Inflammatory macrophage (primary cell): ENCODE measurements around the gene SRPK2.
"Not testable (repeated sequence)": the region's sequence is repeated elsewhere in the genome, so short reads cannot be mapped to it uniquely, and the experiment has no call there.

Source experiments
- DNase-seq, 2 donors: peaks; one replicate each; pipeline ENCODE4 v3.0.0-alpha.2; 2020 to 2022

The SRPK2 gene

DNA sequence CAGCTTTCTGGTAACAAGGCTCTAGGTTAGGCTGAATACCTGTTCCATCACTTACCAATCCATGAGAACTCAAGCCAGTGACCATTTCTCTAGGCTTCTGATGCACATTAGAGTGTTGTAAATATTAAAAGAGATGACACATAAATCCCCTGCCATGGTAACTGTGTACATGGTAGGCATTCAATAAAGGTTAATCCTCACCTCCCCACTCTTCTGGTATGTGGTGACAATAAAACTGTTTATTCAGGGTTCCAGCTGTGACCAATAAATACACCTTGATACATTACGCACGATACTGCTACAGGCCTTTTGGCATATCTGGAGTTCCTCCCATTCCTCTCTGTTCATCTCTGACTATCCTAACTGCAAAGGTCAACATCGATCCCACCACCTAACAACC lies 171.9 kb downstream of the SRPK2 start:
- no peak for DNase-seq

- no peak for DNase-seq
Observed at GRCh38 chr7:105215821-105216220, 172.9 kb downstream of the SRPK2 start.

- DNase-seq: no peak
Observed at GRCh38 chr7:105215182-105215581, 173.5 kb downstream of the SRPK2 start.

DNA sequence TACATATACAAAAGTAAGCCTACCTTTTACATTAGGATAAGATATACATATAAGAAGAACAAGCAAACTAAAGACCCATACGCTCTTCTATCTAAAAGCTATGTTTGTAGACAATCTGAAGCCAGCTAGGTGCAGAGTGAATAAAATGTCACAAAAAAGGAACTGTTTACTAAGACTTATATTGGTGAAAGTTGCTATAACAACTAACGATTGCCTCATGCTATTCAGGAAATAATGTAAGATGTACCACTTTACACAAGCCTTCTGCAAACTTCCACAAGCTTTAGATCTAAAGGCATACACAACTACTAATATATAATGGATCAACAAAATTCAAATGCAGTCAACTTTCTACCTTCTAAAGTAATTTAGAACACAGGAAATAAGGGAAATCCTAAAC lies 175.1 kb downstream of the SRPK2 start:
- peak; percentile 50 to 86 for DNase-seq

DNA sequence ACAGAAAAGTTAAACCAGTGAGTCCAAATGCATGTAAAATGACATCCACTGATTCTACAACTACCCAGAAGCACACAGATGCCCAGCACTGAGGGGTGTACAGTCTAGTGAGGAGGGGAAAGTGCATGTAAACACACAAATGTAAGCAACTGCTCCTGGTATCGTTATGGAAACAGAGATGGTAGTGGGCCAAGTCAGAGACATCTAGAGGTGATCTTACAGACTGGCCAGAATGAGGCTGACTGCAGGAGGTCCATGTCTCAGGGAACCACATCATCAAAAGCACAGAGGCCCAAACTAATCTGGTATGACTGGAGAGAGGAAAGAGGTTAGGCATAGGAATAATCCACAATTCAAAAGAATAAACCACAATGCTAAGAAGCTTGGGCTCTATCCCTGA lies 176.5 kb downstream of the SRPK2 start:
- DNase-seq: no peak

GRCh38 chr7:105210721-105211205 lies 178.0 kb downstream of the SRPK2 start:
- DNase-seq: no peak

- no peak for DNase-seq
Observed at GRCh38 chr7:105209870-105210269, 178.9 kb downstream of the SRPK2 start.

- no peak for DNase-seq
Observed at GRCh38 chr7:105209433-105209832, 179.3 kb downstream of the SRPK2 start.

DNA sequence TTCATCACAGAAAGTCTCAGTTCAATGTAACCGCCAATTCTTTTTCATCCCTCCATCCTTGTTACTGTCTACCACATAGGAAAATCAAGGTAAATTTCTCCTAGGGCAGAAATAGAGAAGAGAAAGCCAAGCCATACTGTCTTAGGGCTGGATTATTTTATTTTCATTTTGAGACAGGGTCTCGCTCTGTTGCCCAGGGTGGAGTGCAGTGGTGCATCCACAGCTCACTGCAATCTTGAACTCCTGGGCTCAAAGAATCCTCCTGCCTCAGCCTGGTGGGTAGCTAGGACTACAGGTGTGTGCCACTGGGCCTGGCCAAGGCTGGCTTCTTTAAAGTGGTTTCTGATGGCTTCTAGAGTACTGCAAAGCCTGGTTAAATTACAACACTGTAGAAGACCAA lies 181.7 kb downstream of the SRPK2 start:
- DNase-seq: no peak

DNA sequence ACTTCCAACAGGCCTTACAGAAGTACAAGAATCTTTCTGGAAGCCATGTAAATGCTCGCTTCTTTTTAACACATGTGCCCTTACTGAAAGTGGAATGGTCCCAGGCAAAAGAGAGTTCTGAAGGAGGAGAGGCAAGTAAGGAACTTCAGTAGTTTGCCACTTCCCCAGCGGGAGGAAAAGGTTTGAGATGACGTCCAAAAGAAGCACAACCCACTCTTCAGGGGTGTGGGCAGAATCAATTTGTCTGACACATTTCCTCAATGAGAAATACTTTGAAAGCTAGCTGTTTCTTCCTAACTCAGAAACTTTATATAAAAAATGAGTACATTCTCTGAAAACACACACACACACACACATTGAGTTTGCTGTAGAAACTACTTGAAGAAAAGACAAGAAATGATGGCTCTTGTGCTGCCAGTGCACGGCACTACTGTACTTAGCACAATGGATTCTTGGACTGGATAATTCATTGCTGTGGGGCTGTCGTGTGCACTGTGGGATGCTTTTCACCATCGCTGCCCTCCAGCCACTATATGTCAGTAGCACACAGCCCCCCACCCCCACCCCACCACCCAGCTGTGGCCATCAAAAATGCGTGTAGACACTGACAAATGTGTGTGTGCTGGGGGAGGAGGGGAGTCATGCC lies 183.0 kb downstream of the SRPK2 start:
- DNase-seq: peak; percentile 43 to 66

- no peak for DNase-seq
Observed at GRCh38 chr7:105204953-105205352, 183.8 kb downstream of the SRPK2 start.

DNA sequence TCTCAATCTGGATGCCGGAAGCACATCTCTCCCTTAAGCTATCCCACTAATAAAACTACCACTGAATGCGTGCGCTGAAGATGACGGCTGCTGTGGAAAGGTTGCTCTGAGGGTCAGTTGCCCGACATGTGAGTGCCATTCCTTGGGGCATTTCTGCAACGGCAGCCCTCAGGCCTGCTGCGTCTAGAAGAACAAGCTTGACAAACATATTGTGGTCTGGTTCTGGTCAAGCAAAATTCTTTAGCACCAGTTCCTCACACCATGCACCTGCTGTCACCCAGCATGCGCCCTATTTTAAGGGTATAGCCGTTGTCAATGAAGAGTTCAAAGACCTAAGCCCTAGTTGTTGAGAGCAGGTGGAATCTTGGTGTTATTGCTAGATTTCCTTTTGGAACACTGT lies 184.2 kb downstream of the SRPK2 start:
- no peak for DNase-seq

- no peak for DNase-seq
Observed at GRCh38 chr7:105202616-105203015, 186.1 kb downstream of the SRPK2 start.

GRCh38 chr7:105199386-105199785 lies 189.3 kb downstream of the SRPK2 start:
- DNase-seq: no peak

- DNase-seq: no peak
Observed at GRCh38 chr7:105198223-105198622, 190.5 kb downstream of the SRPK2 start.

DNA sequence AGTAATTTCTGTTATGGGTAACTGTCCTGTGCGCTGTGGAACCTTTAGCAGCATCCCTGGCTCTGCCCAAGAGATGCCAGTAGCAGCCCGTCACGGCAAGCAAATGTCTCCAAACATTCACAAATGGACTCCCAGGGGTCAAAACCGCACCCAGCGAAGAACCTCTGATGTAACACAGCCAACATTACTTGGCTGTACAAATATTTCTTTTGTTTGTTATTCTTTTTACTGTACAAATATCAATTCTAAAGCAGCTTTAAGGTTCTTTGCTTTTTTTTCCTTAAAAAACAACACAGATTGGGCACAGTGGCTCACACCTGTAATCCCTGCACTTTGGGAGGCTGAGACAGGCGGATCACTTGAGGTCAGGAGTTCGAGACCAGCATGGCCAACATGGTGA lies 192.2 kb downstream of the SRPK2 start:
- DNase-seq: no peak

- no peak for DNase-seq
Observed at GRCh38 chr7:105195891-105196290, 192.8 kb downstream of the SRPK2 start.

DNA sequence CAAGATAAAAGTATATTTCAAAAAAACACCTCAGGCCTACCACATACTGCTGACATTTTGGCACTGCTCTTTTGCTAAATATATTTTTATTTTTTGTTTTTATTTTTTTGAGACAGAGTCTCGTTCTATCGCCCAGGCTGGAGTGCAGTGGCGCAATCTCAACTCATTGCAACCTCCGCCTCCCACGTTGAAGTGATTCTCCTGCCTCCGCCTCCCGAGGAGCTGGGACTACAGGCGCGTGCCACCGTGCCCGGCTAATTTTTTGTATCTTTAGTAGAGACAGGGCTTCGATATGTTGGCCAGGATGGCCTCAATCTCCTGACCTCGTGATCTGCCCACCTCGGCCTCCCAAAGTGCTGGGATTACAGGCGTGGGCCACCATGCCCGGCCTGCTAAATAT lies 193.8 kb downstream of the SRPK2 start:
- not testable (repeated sequence) for DNase-seq

DNA sequence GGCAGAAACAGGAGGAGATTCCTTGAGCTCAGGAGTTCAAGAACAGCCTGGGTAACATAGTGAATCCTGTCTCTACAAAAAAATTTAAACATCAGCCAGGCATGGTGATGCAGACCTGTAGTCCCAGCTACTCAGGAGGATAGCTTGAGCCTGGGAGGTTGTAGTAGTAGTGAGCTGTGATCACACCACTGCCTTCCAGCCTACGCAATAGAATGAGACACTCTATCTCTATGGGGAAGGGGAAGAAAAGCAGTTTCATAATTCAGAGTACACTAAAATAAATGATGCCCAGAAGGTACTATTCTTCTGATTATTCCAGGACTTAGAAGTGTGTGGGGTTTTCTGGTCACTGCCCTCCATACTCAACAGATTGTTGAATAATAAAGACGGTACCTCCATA lies 197.4 kb downstream of the SRPK2 start:
- peak; percentile 69 to 75 for DNase-seq

DNA sequence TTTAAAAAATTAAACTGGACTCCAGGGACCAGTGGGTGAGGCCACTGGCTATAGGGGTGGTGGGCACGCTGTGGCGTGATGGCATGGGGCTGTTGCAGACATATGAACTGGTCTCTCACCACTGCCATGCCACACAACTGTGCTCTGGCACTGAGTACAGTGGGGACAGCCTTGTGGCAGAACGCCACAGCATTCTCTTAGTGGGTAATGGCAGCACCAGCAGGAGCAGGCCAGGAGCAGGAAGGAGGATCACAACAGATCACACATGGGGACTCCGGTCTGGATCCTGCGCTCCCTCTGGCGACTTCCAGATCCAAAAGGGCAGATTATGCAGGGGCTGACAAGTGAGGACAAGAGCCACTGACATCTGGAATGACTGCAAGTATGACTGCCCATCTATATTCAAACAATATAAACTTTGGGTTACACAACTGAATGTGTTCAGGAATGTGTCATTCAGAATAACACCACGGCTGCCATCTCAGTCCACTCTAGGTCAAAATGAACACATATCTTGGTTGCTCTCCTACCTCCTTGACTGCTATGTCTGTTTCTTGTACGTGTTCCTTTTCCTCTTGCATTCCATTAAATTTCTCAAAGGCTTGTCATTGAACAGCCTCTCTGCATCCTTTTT lies 198.7 kb downstream of the SRPK2 start:
- no peak for DNase-seq

DNA sequence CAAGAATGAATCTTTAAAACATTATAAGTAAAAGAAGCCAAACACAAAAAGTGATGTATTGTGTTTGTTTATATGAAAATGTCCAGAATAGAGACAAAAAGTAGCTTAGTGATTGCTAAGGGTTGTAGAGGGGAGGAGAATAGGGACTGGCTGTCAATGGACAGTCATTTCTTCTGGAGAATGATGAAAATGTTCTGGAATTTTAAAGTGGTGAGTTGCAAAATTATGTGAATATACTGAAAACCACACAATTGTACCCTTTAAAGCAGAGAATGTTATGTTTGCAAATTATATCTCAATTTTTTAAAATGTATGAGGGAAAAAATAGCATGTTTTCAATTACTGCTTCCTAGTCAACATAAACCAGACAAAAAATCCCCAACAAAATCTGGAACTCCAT lies 200.5 kb downstream of the SRPK2 start:
- DNase-seq: no peak

- DNase-seq: no peak
Observed at GRCh38 chr7:105187302-105188169, 201.2 kb downstream of the SRPK2 start.

- DNase-seq: no peak
Observed at GRCh38 chr7:105185290-105186010, 203.3 kb downstream of the SRPK2 start.
